Tibial artery (tissue), 4 donors: ENCODE measurements around the gene DDX24.

Experiments used
- DNase-seq, 2 donors: peaks; one replicate each; pipeline ENCODE4 v3.0.0-alpha.2; 2019
- H3K27ac ChIP-seq, 2 donors: fragments of 200-600 bp; sonication (generic) in 1 of 2; 1 replicate in 1 of 2; 2 replicates in 1 of 2; pipeline ENCODE4 v1.5.1; 2018 to 2019; ENCODE audit warnings: mild to moderate bottlenecking in 1 of 2
- H3K27me3 ChIP-seq, 2 donors: fragments of 200-600 bp; sonication (generic) in 1 of 2; one replicate each; pipeline versions ENCODE4 v1.5.1 to v1.6.0; 2016 to 2019
- H3K36me3 ChIP-seq, 3 donors: fragments of 200-600 bp; sonication (generic) in 2 of 3; one replicate each; pipeline ENCODE4 v1.5.1; 2016 to 2019; ENCODE audit warnings: mild to moderate bottlenecking in 2 of 3
- H3K4me1 ChIP-seq, 4 donors: fragments of 200-600 bp; sonication (generic) in 2 of 4; 1 replicate in 3 of 4; 2 replicates in 1 of 4; pipeline ENCODE4 v1.5.1; 2016 to 2019
- H3K4me3 ChIP-seq, 2 donors: fragments of 200-600 bp; sonication (generic) in 1 of 2; 1 replicate in 1 of 2; 2 replicates in 1 of 2; pipeline ENCODE4 v1.5.1; 2018 to 2019; ENCODE audit warnings: mild to moderate bottlenecking in 2 of 2
- H3K9me3 ChIP-seq, 3 donors: fragments of 200-600 bp; sonication (generic) in 1 of 3; one replicate each; pipeline ENCODE4 v1.5.1; 2016 to 2019
- intact Hi-C: fragments of 100-400 bp; cut with DNase I; formaldehyde crosslinking; loops from one replicate; pipeline ENCODE4 v1.15.0; 2023; ENCODE audit warnings: low total_unique reads
- TF ChIP-seq, protein P1 (sequence below), 2 experiments: fragments of 200-600 bp in 1 of 2; fragments of 450-650 bp in 1 of 2; IDR thresholded peaks; one replicate each; pipeline ENCODE4 v1.5.1; 2017 to 2019; ENCODE audit warnings: antibody characterized with exemption in 2 of 2, mild to moderate bottlenecking in 1 of 2, moderate library complexity in 1 of 2

The DDX24 gene

DNA sequence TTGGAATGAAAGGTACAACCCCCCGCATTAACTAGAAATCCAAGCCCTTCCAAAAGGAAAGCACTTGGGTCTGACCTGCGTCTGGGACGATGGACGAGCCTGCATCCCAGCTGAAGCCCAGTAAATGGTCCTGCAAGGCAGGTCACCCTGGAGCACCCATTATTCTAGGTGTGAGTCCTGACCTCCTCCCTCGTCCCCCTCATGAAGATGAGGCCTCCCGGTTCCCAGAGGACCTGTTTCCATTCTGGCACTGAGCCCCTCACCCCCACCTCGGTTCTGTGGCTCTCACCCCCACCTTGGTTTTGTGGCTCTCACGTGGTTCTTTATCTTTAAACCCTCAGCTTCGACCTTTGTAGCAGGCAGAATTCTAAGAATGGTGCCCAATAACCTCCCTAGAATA, 36.9 kb upstream of the DDX24 start:
- DNase-seq, result peak in 1 of 2 donors; percentile 38
- intact Hi-C loops, result no loop called here
- peaks cover 0 to 20% (median 17%) of the 10 kb centered on the region in 3 donors for H3K9me3 ChIP-seq

DNA sequence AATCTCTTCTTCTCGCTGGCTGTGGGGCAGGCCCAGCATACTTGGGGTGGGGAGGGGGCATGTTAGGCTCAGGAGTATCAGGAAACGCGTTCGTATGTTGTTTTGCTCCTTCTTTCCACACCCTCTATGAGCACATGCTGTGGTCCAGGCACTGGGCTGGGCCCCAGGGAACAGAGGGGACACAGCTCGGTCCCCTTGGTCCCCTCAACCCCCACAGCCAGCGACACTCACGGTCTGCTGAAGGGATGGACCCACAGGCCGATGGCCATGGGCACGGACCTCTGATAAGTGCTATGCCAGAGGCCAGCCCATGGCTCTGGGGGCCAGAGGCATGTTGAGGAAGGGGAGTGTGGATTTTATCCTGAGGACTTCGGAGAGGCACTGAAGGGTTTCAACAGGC, 35.7 kb upstream of the DDX24 start:
- H3K4me1 ChIP-seq, result peaks cover 0 to 12% (median 2%) of the 10 kb centered on the region in 4 donors
- H3K27me3 ChIP-seq, result peaks cover 0 to 17% of the 10 kb centered on the region in 2 donors
- intact Hi-C loops, result no loop called here
- no peak overlapping the region for H3K4me3 ChIP-seq
- peaks cover 0 to 20% (median 17%) of the 10 kb centered on the region in 3 donors for H3K9me3 ChIP-seq
- no peaks in the 10 kb centered on the region for H3K36me3 ChIP-seq
- TF ChIP-seq, protein P1, sequence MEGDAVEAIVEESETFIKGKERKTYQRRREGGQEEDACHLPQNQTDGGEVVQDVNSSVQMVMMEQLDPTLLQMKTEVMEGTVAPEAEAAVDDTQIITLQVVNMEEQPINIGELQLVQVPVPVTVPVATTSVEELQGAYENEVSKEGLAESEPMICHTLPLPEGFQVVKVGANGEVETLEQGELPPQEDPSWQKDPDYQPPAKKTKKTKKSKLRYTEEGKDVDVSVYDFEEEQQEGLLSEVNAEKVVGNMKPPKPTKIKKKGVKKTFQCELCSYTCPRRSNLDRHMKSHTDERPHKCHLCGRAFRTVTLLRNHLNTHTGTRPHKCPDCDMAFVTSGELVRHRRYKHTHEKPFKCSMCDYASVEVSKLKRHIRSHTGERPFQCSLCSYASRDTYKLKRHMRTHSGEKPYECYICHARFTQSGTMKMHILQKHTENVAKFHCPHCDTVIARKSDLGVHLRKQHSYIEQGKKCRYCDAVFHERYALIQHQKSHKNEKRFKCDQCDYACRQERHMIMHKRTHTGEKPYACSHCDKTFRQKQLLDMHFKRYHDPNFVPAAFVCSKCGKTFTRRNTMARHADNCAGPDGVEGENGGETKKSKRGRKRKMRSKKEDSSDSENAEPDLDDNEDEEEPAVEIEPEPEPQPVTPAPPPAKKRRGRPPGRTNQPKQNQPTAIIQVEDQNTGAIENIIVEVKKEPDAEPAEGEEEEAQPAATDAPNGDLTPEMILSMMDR (IDR thresholded peaks at IDR 0.05), result no peak
- peak in 1 of 2 donors; percentile 40 for DNase-seq
- H3K27ac ChIP-seq, result no peak overlapping the region

More for the DNA sequence above, 36.9 kb upstream of the DDX24 start:
- no peaks in the 10 kb centered on the region for H3K36me3 ChIP-seq
- peaks cover 0 to 9% (median 2%) of the 10 kb centered on the region in 4 donors for H3K4me1 ChIP-seq
- TF ChIP-seq, protein P1 (IDR thresholded peaks at IDR 0.05), result no peak
- H3K27ac ChIP-seq, result no peak overlapping the region
- H3K4me3 ChIP-seq, result no peak overlapping the region
- H3K27me3 ChIP-seq, result peaks cover 0 to 15% of the 10 kb centered on the region in 2 donors

DNA sequence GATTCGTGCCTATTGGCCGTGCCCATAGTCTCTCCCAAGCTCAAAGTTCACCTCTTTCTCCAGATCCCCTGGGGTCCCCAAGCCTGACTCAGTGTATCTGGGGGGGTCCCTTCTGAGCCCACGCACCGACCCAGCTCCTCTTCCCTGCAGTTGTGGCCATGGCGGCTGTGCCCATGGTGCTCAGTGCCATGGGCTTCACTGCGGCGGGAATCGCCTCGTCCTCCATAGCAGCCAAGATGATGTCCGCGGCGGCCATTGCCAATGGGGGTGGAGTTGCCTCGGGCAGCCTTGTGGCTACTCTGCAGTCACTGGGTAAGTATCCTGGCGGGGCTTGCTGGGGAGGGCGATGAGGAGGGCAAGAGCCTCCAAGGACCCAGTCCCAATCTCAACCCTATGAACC, 34.6 kb upstream of the DDX24 start:
- H3K27ac ChIP-seq, result no peak overlapping the region
- intact Hi-C loops, result no loop called here
- no peak for DNase-seq

DNA sequence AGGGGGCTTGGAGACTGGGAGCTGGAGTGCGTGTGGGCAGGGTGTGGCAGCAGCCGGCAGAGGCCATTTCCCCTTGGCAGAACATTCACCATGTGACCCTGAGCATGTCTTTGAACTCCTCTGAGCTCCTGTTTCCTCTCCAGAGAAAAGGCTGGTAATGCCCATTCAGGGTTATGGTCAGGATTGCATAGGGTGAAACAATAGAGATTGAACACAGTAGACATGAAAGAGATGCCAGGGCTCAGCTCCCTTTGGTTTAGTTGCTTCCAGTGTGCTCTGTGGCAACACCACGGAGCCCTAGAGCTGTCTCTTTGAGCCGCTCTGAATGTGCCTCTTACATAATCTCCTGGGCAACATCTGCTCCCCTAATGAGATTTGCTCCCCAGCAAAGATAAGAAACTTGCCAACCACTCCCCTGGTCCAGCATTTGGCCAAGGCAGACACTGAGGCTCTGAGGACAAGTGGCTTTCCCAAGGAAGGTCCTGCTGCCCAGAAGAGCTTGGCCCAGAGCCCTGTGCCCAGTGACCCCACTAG, 34.1 kb upstream of the DDX24 start:
- peak; percentile 35 to 39 for DNase-seq
- Histone ChIP-seq H3K27ac (no peak overlapping the region), H3K4me1 (peaks cover 0 to 7% (median 0%) of the 10 kb centered on the region in 4 donors), H3K27me3 (peaks cover 0 to 17% of the 10 kb centered on the region in 2 donors), H3K9me3 (peaks cover 0 to 11% (median 10%) of the 10 kb centered on the region in 3 donors), H3K4me3 (no peak overlapping the region), H3K36me3 (no peaks in the 10 kb centered on the region)
- intact Hi-C loops, result no loop called here
- TF ChIP-seq, protein P1 (IDR thresholded peaks at IDR 0.05), result no peak

More for the DNA sequence above, 34.6 kb upstream of the DDX24 start:
- H3K4me3 ChIP-seq, result no peak overlapping the region
- H3K27me3 ChIP-seq, result peaks cover 0 to 17% of the 10 kb centered on the region in 2 donors
- peaks cover 0 to 7% (median 0%) of the 10 kb centered on the region in 4 donors for H3K4me1 ChIP-seq
- no peaks in the 10 kb centered on the region for H3K36me3 ChIP-seq
- TF ChIP-seq, protein P1 (IDR thresholded peaks at IDR 0.05), result no peak
- H3K9me3 ChIP-seq, result peaks cover 0 to 16% (median 15%) of the 10 kb centered on the region in 3 donors

DNA sequence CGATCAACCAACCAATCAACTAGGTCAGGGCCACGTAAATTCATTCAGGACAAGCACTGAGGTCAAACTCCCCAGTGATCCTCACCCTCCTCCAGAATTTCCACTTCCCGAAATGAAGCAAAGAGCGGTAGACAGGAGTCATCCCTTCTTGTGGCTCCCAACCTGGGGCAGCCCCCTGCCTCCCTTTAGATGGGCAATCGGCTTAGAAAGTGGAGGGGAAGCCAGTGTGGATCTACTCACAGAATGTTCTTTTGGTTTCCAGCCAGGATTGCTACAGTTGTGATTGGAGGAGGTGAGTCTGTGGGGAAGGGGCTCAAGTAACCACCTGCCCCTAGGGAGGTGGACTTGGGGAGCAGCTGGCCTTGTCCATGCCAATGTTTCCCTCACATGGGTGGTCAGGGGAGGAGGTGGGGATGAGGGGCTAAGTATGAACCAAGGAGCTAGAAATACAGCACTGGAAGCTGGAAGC, 33.6 kb upstream of the DDX24 start:
- peaks cover 0 to 7% (median 0%) of the 10 kb centered on the region in 4 donors for H3K4me1 ChIP-seq
- H3K27me3 ChIP-seq, result peaks cover 0 to 17% of the 10 kb centered on the region in 2 donors
- H3K9me3 ChIP-seq, result peaks cover 0 to 7% (median 6%) of the 10 kb centered on the region in 3 donors
- H3K4me3 ChIP-seq, result no peak overlapping the region
- TF ChIP-seq, protein P1 (IDR thresholded peaks at IDR 0.05), result no peak
- DNase-seq, result peak in 1 of 2 donors; percentile 59
- H3K36me3 ChIP-seq, result no peaks in the 10 kb centered on the region
- intact Hi-C loops, result no loop called here
- H3K27ac ChIP-seq, result no peak overlapping the region
